Medulla oblongata (tissue), 1 donor: ENCODE data around the gene IMPG2.

Source experiments
- DNase-seq: peaks from one replicate; pipeline ENCODE4 v3.0.0-alpha.2; 2015; ENCODE audit errors: extremely low spot score

IMPG2 gene

GRCh38 chr3:101184111-101184510 lies 136.3 kb downstream of the IMPG2 start:
- no peak for DNase-seq

GRCh38 chr3:101183151-101183550 lies 137.2 kb downstream of the IMPG2 start:
- no peak for DNase-seq

GRCh38 chr3:101182734-101183133 lies 137.6 kb downstream of the IMPG2 start:
- no peak for DNase-seq

- no peak for DNase-seq
Observed at GRCh38 chr3:101181801-101182200, 138.6 kb downstream of the IMPG2 start.

GRCh38 chr3:101179637-101180036 lies 140.7 kb downstream of the IMPG2 start:
- DNase-seq, result no peak

- DNase-seq, result no peak
Observed at GRCh38 chr3:101177577-101177976, 142.8 kb downstream of the IMPG2 start.
